HG03571 (cell line): ENCODE results near the gene TMEM171.

ENCODE experiments used
- ATAC-seq: cut with Tn5 transposase; IDR thresholded peaks from one replicate; pipeline ENCODE4 v1.9.1; 2021; ENCODE audit not compliant: unreplicated experiment

TMEM171 gene

GRCh38 chr5:73120222-73121118, at the start of gene TMEM171:
TSS of gene TMEM171 (plus strand) at chr5:73120575. CDS start at chr5:73123374, 2,799 bp downstream.
- no peak for ATAC-seq

- ATAC-seq = no peak
These were observed 39.3 kb upstream of the TMEM171 start for GRCh38 chr5:73081093-73081492.

GRCh38 chr5:73088026-73088425, 32.3 kb upstream of the TMEM171 start:
- no peak for ATAC-seq

- no peak for ATAC-seq
These were observed 26.4 kb upstream of the TMEM171 start for GRCh38 chr5:73093943-73094342.

- no peak for ATAC-seq
These were observed 26.0 kb upstream of the TMEM171 start for GRCh38 chr5:73094415-73094814.

- ATAC-seq = no peak
These were observed 24.7 kb upstream of the TMEM171 start for GRCh38 chr5:73095564-73096238.

- ATAC-seq = no peak
These were observed 24.2 kb upstream of the TMEM171 start for GRCh38 chr5:73096239-73096575.

GRCh38 chr5:73097740-73098139, 22.6 kb upstream of the TMEM171 start:
- no peak for ATAC-seq

GRCh38 chr5:73100109-73100508, 20.3 kb upstream of the TMEM171 start:
- no peak for ATAC-seq

- no peak for ATAC-seq
These were observed 16.5 kb upstream of the TMEM171 start for GRCh38 chr5:73103870-73104299.

GRCh38 chr5:73104326-73104725, 16.0 kb upstream of the TMEM171 start:
- no peak for ATAC-seq

GRCh38 chr5:73106335-73106734, 14.0 kb upstream of the TMEM171 start:
- no peak for ATAC-seq

- ATAC-seq = no peak
These were observed 10.2 kb upstream of the TMEM171 start for GRCh38 chr5:73110190-73110589.

- no peak for ATAC-seq
These were observed 8.8 kb upstream of the TMEM171 start for GRCh38 chr5:73111536-73111935.

GRCh38 chr5:73112359-73112758, 8.0 kb upstream of the TMEM171 start:
- no peak for ATAC-seq

GRCh38 chr5:73114044-73114688, 6.2 kb upstream of the TMEM171 start:
- ATAC-seq = no peak

GRCh38 chr5:73115399-73116051, 4.8 kb upstream of the TMEM171 start:
- no peak for ATAC-seq

- no peak for ATAC-seq
These were observed 3.9 kb upstream of the TMEM171 start for GRCh38 chr5:73116506-73116905.

- no peak for ATAC-seq
These were observed 3.2 kb upstream of the TMEM171 start for GRCh38 chr5:73117088-73117740.

GRCh38 chr5:73118391-73118973, 1.9 kb upstream of the TMEM171 start:
- ATAC-seq = no peak
